HG03558 (cell line): ENCODE measurements around the gene LRRC4C.

ENCODE experiments used
- ATAC-seq: cut with Tn5 transposase; IDR thresholded peaks from one replicate; pipeline ENCODE4 v1.9.1; 2021; ENCODE audit warnings: moderate number of reproducible peaks; ENCODE audit not compliant: unreplicated experiment; ENCODE audit errors: extremely low read depth

Gene LRRC4C

DNA sequence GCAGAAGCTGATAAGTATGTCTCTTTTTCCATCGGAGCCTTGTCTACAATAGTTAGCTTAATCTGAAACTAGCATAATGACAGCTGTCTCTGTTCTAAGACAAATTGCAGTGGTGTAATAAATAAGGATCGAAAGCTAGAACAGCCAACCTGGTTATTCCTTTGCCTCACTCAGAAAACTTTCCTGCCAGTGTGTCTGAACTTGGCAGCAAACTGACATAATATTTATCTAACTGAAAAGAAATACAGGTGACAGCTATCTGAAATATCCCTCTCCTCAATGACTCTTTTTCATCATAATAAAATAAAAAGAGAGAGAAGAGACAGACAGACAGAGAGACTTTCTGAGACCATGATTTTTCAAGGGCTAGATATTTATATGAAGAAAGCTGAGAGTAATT, 642.5 kb downstream of the LRRC4C start:
- ATAC-seq, result no peak

DNA sequence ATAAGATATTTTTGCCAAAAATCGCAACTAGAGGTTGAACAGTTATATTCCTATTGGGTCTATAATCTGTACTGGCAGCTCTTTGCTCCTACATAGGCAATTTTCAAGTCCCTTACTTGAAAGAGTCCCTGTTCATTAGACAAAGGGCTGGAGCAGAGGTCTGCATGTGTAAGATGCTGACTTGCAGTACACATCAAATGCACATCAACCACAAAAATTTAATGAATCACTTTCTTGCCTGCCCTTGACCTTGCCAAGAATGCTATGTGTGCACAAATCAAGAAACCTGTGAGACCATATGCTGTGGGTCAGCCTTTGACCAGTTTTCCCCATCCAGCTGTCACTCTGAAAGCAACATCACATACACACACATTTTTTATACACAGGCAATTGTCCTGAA, 661.5 kb downstream of the LRRC4C start:
- ATAC-seq, result no peak

DNA sequence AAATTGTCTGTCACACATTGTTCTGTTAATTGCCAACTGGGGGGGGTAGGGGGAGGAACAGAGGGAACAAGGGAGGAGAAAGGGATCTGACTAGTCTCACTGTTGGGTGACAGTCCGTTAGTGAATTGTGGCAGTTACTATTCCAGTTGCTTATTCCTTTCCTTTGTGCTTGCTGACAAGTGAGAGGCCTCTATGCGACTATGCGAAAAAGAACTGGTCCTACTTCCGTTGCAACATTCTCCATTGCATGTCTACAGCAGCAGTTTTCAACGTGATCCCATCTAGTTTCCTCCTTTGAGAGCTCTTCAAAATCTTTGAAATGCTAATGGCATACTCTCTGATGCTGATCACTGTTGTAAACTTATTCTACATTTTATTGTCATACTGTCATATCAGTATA, 672.2 kb downstream of the LRRC4C start:
- no peak for ATAC-seq

DNA sequence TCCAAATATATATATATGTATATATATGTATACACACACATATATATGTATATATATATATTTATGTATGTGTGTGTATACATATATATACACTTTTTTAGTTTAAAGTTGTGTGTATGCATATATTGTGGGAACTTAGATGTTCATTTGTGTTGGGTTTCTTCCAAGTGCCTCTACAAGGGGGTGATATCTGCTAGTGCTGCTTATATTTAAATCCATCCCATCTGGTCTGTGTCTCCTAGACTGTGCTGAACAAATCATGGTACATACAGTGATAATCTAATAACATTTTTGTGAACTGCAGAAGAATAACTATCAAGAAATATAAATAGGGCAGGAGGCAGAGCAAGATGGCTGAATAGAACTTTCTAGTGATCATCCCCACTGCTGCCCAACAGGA, 696.4 kb downstream of the LRRC4C start:
- no peak for ATAC-seq

DNA sequence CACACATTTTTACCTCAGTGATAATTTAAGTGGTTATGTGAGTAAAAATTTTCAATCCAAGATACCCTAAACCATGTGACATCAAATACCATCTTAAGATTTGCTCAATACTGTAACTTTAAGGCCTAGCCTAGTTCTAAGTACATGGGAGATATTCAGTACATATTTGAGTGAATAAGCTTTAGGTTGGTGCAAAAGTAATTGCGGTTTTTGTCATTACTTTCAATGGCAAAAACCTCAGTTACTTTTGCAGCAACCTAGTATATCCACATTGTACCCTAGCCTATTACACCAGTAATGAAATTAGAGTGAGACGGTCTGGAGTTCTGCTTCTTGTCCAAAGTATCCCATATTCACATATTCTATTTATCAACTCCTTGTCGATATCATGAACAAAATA, 700.1 kb downstream of the LRRC4C start:
- ATAC-seq, result no peak

DNA sequence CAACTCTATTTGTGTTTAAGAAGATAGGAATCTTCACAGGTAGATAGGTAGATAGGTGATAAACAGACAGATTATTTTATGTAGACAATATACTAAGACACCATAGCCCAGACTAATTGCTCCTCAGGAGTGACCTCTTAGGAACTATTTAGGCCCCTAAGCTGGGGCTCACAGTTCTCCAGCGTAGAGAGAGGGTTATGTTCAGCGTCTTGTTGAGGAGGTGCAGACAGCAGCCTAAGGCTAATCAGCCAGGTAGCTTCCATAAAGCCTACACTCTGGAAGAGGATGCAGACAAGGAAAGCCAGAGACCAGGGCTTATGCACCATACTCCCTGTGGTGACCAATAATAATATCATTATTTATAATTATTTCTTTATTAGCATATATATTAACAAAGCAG, 705.2 kb downstream of the LRRC4C start:
- ATAC-seq, result no peak

DNA sequence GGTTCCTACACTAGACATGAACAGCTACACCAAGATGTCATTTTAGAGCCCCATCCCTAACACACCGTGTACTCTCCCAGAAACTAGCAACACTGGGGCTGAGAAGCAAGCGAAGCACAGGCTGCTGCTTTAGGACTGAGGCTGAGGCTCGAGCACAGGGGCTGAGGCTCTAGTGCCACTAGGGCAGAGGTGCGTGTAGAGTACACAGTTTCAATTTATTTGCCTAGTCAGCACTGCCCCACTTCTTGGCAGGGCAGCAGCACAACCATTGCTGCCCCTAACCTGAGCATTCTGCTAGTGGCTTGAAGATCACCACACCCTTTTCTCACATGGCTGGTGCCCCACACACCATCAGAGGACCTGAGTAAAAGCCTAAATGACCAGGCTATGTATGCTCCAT, 713.2 kb downstream of the LRRC4C start:
- ATAC-seq, result no peak

DNA sequence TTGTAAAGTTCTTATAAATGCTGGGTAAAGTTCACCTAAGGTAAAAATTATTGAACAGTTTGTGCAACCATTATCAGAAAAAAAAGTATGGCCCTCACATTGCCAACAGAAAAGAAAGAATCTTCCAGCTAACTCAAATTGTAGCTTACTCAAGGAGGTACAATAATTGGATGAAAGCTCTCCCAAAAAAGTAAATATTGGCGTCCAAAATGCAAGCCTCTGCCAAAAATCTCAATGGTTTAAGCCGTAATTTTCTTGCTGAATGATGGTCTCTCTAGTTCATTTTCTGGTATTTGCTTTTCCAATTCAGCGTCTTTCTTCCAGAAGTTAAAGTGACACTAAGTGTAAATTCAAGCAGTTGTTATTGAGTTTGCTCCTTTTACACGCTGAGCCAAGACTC, 727.3 kb downstream of the LRRC4C start:
- no peak for ATAC-seq

DNA sequence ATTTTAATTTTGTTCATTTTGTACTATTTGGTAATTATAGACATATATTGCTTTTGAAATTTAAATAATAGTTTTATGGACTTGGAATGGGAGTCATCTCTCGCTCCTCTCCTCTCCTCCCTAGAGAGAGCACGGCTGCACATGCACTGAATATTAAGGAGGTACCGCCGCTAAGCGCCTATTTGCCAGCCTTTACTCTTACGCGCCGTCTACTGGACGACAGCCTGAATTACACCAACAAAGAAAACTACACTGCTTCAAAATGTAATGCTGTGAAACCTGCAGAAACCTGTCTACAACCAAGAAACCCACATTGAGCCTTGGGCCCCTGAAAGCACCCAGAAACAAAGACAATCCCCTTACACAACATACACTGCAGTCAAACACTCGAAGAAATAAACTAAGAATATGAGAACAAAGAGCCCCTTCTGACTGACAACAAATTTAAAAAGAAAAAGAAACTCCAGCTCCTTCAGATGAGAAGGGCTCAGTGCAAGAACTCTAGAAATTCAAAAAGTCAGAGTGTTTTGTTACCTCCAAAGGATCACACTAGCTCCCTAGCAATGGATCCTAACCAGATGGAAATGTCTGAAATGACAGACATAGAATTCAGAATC, 737.2 kb downstream of the LRRC4C start:
- ATAC-seq, result no peak

DNA sequence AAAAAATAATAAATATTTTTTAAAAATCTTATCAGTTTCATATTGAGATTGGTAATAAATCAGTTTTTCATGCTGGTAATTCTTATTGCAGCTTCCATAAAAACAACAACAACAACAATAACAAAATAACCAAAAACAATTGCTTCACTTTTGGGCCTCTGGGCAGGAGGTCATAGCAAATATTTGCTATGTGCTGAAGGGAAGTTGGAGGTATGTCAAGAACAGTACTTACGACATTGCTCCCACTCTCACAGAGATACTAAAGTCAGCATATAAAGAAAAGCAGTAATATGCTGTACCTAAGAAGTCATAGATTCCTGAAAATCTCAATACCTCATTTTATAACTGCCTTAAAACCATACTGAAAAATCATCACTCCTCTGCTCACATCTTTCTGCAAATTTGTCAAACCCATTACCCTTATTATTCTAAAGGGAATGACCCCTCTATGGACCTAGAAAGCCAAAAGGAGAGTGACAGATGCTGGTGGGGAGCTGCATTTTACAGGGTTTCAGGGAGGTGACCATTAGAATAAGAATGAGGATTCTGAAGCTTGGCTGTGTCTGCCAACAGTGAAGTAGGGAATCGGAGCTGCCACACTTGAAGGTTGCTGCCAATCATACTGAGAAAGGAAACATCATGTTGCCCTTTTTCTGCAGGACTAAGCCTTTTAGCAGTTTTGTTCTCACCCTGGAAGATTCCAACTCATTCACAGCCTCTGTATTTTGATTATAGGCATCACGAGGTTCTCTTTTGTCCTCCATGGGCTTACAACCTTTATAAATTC, 742.9 kb downstream of the LRRC4C start:
- ATAC-seq, result no peak

DNA sequence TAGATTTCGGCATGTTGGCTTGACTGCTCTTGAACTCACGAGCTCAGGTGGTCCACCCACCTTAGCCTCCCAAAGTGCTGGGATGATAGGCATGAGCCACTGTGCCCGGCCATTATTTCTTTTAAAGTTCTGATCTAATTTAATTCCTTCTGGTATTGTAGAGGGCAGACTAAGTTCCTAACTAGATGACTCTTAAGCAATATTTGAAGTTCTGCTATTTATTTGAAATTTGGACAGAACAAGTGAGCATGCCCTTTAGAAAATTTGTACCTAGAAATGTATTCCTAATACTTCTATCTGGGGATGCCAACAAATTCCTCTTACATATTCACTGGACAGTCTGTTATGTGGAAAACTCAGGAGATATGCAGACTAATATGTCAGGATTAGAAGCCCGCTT, 746.4 kb downstream of the LRRC4C start:
- ATAC-seq, result no peak

DNA sequence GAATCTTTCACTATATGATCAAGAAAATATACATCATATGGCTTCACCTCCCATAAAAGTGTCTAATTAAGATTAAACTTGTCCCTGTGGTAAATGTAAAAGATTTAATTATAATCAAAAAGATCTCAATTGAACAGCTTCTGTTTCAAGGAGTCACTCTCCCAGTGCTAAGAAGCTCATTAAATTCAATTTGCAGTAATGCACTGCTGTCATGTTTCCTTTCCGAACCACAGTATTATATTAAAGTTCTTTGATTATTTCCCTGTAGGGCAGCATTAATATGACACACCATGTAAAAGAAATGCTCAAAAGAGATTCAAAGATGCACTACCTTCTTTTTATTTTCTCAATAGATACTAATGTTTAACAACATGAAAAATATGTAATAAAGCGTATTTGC, 758.4 kb downstream of the LRRC4C start:
- no peak for ATAC-seq

DNA sequence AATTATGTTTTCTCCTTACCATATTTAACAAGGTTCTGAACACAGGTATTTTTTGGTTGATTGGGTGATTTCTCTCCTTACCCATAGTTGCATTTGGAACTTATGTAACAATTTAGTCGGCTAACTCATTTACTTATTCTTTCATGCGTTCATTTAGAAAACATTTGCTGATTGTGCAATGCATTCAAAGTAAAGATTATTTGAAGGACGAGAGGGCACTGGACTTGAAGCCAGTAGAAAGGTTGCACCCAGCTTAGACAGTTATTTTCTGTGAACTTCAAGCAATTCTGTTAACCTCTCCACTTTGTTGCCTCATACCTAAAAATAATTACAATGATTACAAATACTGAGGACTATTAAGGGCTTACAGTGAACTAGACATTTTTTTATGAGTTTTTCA, 769.6 kb downstream of the LRRC4C start:
- no peak for ATAC-seq

DNA sequence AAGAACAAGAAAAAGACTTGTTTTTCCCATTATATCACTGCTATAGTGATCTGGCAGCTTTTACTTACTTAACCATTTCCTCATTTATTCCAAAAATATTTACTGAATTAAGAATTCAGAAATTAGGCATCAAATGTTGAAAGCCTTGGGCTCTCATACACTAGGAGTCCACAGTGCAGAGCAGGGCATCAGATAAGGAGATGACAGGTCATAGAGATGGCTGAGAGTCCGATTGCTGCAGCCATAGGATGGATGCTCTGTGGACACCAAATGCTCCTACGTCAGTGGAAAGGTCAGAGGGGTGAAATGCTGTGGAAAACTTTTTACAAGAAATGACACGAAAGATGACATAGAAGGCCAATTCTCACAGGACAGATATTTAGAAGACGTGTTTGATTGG, 771.1 kb downstream of the LRRC4C start:
- ATAC-seq, result no peak

DNA sequence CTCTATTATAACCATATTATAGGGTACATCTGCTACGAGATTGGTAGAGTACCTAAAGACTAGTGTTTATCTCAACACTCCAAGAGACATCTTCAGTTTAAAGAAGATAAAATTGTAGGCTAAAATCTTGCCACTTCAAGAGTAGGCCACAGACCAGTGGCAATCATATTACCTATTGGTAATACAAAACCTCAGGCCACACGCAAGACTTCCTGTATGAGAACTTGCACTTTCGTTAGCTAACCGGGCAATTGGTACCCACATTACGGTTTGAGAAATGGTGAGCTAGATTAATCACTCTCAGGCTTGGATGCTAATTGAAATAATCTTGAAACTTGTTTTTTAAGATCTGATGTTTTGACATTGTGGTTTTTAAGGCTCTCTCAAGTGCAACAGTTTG, 772.7 kb downstream of the LRRC4C start:
- no peak for ATAC-seq

DNA sequence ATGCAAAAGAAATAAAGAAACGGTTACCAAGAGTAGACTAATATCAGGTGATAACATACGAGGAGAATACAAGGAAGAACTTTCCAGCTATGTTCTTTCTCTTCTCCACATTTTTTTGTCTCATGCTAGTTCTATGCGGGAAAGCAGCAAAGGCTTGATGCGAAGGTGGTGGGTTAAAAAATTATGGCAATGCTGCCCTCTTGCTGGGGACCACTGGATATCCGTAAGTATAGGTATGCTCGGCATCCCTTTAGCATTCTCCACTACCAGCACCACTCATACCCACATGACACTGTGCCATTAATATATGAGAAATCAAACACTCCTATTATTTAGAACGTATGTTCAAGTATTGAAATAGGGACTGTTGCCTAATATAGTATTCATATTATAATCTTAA, 776.4 kb downstream of the LRRC4C start:
- no peak for ATAC-seq

DNA sequence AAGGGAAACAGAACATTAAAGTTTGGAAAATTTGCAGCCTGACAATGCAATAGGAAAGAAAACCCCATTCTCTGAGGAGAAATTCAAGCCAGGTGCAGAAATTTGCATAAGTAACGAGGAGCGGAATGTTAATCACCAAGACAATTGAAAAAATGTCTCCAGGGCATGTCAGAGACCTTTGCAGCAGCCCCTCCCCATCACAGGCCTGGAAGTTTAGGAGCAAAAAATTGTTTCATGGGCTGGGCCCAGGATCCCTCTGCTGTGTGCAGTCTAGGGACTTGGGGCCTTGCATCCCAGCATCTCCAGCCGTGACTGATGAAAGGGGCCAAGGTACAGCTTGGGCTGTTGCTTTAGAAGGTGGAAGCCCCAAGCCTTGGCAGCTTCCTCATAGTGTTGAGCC, 780.2 kb downstream of the LRRC4C start:
- ATAC-seq, result no peak

DNA sequence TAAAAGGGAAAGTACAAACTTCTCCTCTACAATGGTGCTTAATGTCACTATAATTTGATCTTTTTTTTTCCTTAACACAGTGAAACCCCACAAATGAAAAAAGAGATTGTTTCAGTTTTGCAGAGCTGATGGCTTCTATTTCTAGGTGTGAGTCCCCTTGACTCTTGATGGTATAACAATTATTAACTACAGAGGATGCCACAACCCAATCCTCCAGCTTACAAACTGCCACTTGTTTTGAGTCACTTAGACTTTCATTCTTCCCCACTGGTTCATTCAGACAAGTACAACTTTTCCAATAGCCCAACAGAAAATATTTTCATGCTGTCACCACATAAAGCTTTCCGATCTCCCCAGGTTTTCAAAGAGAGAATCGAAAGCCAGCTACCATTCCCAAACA, 812.2 kb downstream of the LRRC4C start:
- no peak for ATAC-seq

DNA sequence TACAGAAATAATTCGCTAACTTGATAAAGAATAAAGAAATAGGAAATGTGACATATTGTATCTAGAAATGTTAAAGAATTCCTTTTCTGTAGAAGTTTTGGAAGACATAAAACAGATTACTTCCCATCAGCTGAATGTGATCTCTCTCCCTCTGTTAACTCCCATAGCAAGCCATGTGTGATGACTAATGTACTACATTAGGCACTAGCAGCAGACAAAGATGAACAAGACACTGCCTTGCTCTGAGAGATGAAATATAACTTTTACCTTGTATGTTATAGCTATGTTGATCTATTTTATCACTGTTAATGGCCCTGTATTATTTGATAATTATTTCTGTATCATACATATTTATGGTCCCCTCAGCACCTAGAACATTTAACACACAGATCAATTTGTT, 817.2 kb downstream of the LRRC4C start:
- no peak for ATAC-seq

DNA sequence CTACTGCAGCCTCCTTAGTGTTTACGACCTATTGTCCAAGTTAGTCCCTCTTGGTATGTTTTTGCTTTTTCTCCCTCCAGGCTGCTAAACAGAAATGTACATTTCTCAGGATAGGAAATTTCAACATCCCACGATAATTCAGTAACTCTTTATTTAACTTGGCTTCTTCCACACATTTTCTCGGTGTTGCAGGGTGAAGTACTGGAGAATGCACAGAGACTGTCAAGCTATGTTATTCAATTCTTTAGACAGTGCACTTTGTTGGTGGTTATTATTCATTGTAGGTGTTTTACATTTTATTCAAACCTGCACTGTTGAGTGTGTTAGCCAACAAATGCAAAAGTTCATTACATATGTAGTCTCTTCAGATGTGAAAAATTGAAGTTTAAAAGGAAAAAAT, 839.8 kb downstream of the LRRC4C start:
- no peak for ATAC-seq

DNA sequence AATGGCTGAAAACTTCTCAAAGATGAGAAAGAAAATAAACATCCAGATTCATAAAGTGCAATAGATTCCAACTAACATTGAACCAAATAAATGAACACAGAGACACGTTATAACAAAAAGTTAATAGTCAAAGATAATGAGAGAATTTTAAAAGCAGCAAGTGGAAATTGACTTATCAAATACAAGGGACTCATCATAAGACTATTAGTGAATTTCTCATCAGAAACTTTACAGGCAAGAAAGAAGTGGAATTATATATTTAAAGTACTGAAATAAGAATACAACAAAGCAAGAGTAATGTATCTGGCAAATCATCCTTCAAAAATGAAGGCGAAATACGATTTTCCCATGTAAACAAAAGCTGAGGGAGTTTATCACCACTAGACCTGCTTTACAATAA, 852.7 kb downstream of the LRRC4C start:
- ATAC-seq, result no peak

DNA sequence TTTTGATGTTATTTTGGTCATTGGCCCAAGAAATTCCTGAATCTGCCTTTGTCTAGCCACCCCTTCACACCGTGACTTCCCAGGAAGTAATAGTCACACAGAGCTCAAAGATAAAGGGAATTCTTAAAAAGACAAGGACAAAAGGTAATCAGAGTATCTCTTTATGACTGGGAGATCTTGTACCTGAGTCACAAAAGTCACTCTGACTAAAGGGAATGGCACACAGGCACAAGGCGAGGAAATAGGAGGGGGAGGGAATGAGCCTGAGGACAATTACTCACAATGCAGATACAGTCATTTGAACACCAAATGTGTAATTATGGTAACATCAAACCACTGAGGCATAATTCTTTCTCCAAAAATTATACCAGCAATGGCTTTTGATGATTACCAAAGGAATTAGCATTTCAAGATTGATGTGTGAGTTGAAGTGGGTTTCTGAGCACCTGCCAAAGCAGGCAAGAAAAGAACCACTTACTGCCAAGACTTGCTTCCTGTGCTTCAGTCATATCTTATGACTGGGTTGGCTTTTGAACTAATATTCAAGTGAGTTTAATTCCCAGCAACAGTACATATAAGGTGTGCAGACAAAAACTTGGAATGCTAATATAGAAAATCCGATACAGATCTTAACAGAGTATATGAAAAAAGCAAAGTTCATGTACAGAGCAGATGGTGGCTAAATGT, 856.4 kb downstream of the LRRC4C start:
- no peak for ATAC-seq
